ENCODE results near the gene PDS5B.

DNA sequence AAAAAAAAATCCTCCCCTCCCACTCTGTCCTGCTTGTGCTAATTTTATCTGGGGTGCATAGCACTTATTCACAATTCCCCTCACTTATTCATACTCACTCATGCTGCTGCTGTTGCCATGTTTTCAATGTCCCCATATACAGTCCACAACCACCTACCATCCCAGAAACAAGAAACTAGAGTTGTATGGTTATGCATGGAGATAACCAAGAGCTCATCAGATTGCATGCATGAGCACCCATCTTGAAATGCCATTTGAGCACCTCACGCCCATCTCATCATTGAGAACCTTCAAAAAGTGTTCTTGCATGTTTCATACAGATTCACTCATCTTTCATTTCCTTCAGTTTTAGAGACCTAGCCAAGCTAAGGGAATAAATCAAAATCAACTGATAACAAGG is 32.5 kb upstream of the PDS5B start:
- TF ChIP-seq, protein P1, sequence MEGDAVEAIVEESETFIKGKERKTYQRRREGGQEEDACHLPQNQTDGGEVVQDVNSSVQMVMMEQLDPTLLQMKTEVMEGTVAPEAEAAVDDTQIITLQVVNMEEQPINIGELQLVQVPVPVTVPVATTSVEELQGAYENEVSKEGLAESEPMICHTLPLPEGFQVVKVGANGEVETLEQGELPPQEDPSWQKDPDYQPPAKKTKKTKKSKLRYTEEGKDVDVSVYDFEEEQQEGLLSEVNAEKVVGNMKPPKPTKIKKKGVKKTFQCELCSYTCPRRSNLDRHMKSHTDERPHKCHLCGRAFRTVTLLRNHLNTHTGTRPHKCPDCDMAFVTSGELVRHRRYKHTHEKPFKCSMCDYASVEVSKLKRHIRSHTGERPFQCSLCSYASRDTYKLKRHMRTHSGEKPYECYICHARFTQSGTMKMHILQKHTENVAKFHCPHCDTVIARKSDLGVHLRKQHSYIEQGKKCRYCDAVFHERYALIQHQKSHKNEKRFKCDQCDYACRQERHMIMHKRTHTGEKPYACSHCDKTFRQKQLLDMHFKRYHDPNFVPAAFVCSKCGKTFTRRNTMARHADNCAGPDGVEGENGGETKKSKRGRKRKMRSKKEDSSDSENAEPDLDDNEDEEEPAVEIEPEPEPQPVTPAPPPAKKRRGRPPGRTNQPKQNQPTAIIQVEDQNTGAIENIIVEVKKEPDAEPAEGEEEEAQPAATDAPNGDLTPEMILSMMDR (conservative IDR thresholded peaks at IDR 0.05 in 1 of 2, IDR thresholded peaks at IDR 0.05 in 1 of 2; ENCODE audit: extremely low read depth in 1 of 2, insufficient read depth in 1 of 2, low read depth in 1 of 2, low read length in 2 of 2), result no peak
- TF ChIP-seq EZH2 (IDR thresholded peaks at IDR 0.05; ENCODE audit: borderline replicate concordance, low read length), result no peak

All from mammary epithelial cell (primary cell).